NCI-H1092 (cell line): ENCODE measurements around the gene MIDN.

ENCODE experiments used
- DNase-seq: peaks from one replicate; lab custom pipeline; 2025; lab: John Stamatoyannopoulos, UW

MIDN gene

GRCh38 chr19:1220976-1221903 lies 27.1 kb upstream of the MIDN start:
- no peak for DNase-seq

DNA sequence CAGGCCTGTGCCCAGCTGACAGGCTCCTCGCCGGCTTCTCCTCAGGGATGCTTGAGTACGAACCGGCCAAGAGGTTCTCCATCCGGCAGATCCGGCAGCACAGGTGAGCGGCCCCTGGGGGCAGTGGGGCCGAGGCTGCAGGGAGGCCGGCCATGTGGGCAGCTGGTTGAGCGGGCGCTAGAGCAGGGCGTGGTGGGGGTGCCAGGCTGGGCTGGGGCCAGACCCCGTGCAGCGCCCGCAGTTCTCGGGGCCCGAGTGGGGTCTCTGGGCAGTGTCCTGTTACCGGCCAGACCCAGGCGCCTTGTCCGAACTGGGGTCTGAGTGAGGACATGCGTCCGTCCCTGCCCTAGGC lies 26.5 kb upstream of the MIDN start:
- DNase-seq: no peak

GRCh38 chr19:1222394-1222793 lies 26.0 kb upstream of the MIDN start:
- no peak for DNase-seq

DNA sequence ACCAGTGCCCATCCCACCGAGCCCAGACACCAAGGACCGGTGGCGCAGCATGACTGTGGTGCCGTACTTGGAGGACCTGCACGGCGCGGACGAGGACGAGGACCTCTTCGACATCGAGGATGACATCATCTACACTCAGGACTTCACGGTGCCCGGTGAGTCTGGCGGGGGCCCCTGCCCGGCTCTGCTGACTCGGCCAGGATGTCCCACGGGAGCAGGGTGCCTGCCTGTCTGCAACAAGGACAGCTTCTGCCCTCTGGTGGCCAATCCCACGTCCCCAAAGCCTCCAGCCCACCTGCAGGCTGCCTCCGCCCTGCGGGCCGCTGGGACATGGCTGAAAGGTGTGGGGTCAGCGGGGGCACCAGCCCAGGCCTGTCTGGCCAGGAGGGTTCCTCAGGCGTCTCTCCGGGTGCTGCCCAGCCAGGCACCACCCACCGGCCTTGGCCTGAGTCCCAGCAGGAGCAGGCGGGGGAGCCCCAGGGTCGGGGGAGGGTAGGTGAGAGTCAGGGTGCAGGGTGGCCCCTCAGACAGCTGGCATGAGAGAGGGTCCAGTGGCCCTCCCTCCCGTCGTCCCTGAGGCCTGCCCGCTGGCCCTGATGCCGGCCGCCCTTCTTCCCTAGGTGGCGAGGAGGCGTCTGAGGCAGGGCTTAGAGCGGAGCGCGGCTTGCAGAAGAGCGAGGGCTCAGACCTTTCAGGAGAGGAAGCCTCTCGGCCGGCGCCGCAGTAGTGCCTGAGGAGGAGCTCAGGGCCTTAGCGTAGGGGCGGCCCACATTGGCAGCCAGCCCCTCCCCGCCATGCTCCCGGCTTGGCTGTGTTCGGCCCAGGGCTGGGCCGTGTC lies 25.1 kb upstream of the MIDN start:
- no peak for DNase-seq

GRCh38 chr19:1224047-1224825 lies 24.1 kb upstream of the MIDN start:
- no peak for DNase-seq

- no peak for DNase-seq
Observed at GRCh38 chr19:1224847-1225246, 23.5 kb upstream of the MIDN start.

- no peak for DNase-seq
Observed at GRCh38 chr19:1225440-1226226, 22.8 kb upstream of the MIDN start.

- DNase-seq: no peak
Observed at GRCh38 chr19:1226227-1226518, 22.2 kb upstream of the MIDN start.

GRCh38 chr19:1226522-1227303 lies 21.7 kb upstream of the MIDN start:
- DNase-seq: no peak

DNA sequence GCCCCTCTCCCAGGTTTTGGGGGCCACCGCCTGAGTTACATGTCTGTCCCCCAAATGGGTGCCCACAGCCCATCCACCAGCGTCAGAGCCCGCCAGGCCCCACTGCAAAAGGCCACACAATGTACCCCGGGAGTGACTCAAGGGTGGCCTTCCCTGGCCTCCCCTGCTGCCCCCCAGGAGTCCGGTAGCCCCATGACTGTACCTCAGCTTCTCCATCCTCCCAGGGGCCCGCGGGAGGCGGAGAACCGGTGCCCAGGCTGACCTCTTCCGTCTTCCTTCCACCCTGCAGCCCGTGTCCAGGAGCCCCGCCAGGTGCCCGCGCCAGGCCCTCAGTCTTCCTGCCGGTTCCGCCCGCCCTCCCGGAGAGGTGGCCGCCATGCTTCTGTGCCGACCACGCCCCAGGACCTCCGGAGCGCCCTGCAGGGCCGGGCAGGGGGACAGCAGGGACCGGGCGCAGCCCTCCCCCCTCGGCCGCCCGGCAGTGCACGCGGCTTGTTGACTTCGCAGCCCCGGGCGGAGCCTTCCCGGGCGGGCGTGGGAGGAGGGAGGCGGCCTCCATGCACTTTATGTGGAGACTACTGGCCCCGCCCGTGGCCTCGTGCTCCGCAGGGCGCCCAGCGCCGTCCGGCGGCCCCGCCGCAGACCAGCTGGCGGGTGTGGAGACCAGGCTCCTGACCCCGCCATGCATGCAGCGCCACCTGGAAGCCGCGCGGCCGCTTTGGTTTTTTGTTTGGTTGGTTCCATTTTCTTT lies 20.9 kb upstream of the MIDN start:
- DNase-seq: no peak

DNA sequence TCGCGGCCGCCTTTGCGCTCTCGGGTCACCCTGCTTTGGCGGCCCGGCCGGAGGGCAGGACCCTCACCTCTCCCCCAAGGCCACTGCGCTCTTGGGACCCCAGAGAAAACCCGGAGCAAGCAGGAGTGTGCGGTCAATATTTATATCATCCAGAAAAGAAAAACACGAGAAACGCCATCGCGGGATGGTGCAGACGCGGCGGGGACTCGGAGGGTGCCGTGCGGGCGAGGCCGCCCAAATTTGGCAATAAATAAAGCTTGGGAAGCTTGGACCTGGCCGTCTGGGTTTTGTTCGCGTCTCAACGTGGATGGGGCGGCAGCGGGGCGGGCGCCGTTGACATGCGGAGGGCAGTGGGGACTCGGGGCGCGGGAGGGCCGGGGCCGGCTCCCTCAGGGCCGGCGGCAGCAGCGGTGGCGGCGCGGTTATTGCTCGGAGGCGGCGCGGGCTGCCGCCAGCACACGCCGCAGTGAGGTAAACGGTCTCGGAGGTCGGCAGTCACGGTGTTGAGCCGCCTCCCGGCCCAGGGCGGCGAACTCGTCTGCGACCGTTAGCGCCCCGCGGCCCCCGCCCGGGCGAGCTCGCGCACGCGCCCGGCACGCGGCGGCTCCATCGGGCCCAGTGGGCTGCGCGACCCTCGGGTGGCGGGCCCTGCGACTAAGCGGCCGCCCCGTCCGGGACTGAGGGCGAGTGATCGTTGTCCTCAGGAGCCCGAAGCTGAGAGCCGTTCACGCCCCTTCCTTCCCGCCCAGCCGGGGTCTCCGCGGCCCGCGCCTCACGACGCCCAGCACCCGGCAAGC lies 20.0 kb upstream of the MIDN start:
- DNase-seq: no peak

GRCh38 chr19:1229056-1229923 lies 19.1 kb upstream of the MIDN start:
- DNase-seq: no peak

GRCh38 chr19:1229924-1230782 lies 18.2 kb upstream of the MIDN start:
- no peak for DNase-seq

DNA sequence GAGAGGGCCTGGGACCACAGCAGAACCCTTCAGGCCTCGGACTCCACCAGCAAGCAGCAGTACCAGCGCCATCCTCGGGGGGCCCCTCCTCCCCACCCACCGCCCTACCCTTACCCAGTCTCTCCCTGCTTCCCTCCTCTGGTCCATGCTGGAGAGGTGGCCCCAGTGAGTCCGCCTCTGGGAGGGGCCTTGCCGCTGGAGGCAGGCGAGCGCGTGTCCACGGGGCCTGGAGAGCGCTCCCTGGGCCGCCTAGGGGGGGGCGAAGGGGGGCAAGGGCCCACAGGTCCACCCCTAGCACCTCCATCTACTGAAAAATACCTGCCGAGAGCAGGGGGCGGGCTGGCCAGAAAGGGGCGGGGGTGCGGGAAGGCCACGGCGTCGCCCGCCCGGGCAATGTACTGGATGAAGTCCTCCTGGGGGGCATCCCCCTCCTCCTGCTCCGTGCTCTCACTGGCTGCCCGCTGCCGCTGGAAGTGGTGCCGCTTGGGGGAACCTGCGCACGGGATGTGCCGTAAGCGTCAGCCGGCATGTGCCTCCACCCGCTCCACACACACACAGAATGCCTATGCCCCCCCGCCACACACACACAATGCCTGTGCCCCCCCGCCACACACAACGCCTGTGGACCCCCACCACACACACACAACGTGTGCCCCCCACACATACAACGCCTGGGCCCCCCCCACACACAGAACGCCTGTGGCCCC lies 17.4 kb upstream of the MIDN start:
- no peak for DNase-seq

GRCh38 chr19:1231729-1232637 lies 16.4 kb upstream of the MIDN start:
- DNase-seq: no peak

DNA sequence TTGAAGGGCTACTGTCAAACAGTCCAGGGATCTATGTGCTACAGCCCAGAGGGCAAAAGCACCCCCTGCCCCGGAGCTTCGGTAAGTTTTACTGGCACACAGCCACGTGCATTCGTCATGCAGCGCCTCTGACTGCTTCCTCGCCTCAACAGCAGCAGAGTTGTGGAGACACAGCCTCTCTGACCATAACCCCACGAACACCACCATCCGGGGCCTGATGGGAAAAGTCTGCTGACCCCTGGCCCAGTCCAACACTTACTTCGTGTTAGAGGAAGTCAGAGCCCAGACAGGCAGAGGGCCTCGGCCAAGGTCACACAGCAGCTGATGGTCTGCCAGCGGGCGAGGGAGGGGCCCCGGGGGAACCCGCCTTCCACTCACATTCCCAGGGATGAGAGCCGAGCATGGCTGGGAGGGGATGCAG lies 15.7 kb upstream of the MIDN start:
- DNase-seq: no peak
